HG03135 (cell line): ENCODE results near the gene RSRC1.
"Not testable (repeated sequence)": the region's sequence is repeated elsewhere in the genome, so short reads cannot be mapped to it uniquely, and the experiment has no call there.

Experiments used
- ATAC-seq: cut with Tn5 transposase; IDR thresholded peaks from one replicate; pipeline ENCODE4 v1.9.1; 2021; ENCODE audit warnings: mild to moderate bottlenecking, moderate library complexity; ENCODE audit not compliant: unreplicated experiment

The RSRC1 gene

DNA sequence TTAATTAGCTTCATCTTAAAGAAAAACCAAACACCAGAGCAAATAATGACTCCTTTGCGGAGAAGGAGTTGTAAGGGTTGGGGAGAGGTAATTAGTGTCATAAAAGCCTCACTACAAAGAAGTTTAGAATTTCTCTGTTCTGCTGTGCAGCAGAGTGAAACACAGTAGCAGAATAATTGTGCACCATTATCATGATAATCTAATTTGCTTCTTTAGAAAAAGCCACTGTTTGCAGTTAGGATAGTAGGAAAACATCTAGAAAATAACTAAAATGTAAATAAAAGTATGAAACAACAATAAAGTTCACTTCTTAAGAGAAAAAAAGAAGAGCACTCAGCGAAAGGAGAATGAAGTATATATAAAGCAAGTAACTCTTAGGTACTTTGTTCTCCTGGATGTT lies 9.2 kb upstream of the RSRC1 start:
- no peak for ATAC-seq

DNA sequence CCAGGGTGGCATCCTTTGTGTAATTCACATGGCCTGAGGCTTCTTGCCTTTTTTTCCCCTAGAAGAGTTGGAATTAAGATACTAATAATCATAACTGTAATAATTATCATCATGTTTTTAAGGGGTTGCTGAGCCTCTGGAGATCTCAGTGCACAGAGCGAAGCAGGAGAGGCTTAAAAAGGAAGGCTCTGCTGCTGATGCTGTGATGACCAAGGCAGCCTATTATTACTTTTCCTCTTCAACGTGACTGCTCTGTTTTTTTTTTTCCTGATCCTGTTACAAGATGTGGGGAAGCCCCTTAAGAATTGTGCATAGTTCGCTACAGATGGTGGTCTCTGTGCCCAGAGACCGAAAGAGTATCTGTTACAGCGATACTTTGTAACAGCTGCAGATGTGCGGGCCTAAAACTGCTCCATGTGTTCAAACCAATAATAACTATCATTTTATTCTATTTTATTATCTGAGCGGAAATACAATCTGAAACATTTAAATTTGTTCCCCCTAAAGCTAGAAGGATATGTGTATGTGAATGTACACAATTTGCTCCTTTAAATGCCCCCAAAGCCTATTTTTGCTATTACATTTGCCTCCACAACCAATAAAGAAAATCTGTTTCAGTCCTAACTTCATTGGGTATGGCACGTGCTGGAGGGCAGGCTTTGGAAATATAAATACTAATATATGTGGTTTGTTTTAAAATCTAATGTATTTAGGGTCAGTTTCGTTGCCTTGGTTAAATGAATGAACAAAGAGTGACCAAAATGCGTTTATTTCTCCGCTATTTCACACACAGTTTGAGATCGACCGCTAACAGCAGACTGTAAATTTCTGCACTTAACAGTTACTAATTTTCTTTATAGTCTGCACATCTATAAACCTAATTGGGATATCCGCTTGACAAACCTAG lies 8.3 kb upstream of the RSRC1 start:
- no peak for ATAC-seq

DNA sequence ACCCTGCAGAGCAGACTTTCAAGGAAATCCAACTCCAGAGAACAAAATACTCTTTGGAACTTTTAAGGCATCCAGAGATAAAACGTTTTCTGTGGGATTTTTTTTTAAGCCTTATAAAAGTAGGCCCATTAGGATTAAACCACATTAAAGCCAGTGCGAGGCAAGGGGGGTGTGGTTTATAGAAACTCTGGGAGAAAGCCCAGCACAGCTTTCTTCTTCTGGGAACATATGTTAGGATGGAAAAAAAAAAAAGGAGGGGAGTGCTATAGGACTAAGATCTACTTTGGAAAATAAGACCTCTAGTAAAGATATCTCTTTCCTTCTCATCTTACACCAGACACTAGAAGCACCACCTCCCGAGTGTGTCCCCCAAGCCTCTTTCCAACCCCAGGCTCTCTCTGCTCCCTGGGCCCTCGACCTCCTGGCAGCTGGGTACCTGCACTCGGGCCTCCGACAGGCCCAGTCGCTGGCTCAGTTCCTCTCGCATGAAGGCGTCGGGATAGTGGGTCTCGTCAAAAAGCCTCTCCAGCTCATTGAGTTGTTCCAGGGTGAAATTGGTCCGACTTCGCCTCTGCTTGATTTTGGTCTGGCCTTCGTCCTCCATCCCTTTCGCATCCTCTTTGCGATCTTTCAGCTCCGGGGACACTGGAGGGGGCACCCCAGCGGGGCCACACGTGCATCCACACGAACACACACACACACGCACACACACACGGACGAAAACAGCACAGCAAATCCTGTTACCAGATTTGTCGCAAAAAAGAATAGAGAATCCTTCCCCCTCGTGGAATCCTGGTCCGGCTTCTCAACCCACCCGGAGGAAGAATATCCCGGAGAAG lies 7.4 kb upstream of the RSRC1 start:
- ATAC-seq = no peak

DNA sequence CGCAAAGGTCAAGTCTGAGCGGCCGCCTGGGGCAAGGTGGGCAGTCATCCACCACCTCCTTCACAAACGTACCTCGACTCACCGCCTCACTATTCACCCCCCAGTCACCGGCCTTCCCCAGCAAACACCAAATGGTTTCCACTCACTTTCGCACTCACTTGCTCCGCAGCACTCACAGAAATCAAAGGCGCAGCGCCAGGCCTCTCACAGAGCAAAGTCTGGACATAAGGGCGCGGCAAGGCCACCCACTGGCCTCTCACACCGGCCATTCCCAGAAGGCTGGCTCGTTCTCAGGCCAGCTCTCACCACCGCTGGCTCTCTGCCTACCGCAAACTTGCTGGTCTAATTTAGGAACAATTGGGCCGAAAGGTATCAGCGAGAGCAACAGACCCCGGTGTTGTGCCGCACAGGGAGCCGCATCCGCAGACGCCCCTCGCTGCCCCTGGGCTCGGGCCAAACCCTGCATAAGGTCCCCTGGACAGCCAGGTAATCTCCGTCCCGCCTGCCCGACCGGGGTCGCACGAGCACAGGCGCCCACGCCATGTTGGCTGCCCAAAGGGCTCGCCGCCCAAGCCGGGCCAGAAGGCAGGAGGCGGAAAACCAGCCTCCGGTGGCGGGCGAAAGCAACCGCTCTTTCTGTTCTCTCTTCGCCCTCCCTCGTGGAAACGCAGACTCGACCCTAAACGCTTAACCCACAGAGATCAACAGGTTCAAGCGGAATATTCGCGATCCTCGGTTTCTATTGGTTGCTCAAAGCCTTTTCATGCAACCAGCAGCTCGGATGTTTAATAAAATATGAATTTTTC lies 6.6 kb upstream of the RSRC1 start:
- no peak for ATAC-seq

DNA sequence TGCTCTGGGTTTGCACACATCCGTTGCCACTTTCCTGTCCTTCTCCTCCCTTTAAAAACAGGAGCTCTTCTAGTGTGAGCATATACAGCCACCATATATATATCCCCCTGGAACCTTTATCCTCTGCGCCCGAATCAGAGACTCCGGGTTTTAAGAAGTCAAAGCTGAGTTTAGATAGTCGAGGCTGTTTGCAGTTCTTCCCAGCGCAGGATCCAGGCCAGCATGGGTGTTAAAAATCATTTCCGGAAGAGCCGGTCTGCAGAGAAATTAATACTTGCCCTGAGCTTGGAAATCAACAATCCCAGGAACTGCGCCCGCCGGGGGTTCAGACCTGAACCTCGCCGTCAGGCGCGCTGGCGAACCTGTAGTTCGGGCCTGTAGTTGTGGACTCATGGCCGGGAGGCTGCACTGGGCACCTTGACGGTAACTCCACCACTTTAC lies 6.0 kb upstream of the RSRC1 start:
- ATAC-seq = no peak

DNA sequence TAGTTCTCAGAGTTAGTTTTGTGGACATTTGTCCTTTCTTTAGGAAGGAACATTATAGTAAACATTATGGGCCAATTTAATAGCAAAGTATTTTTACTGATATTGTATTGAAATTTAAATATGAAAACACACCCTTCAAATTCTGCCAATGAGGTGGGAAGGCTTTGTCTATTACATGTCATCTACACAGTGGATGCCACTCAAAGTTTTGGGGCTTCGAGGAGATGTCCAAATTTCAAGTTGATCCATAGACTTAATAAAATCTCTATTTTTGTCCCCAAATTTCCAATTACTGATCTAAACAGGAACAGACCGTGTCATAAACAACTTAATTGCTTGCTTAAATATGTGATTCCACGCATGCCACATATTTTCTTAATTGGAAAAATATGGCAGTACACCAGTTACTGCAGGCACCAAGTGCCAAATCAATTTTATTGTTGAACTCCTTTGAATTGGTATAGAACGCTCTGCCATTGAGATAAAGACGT lies 5.4 kb upstream of the RSRC1 start:
- no peak for ATAC-seq

DNA sequence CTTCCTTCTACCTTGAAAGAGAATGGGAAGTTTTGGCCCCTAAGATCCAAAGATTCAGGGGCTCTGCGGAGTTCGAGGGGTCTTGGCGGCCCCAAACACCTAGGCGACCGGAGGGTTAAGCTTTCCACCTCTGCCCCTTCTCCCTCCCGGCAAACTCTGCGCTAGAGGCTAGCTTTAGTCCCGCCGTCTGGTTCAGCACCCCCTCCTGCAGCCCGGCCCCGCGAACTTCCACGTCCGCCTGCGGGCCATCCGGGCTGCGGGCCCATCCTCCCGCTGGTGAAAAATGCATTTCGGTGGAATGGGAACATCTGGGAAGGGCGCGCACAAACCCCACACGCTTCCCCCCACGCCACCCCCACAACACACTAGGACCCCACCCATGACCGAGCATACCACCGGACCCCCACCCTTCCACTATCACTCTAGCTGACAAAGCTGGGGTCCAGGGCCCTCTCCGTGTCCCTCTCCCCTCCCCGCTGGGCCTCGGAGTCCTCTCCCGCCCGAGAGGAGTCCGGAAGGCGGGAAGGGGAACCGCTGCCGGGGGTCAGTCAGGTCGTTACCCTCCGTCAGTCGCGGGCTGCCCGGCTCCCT lies 4.7 kb upstream of the RSRC1 start:
- no peak for ATAC-seq

DNA sequence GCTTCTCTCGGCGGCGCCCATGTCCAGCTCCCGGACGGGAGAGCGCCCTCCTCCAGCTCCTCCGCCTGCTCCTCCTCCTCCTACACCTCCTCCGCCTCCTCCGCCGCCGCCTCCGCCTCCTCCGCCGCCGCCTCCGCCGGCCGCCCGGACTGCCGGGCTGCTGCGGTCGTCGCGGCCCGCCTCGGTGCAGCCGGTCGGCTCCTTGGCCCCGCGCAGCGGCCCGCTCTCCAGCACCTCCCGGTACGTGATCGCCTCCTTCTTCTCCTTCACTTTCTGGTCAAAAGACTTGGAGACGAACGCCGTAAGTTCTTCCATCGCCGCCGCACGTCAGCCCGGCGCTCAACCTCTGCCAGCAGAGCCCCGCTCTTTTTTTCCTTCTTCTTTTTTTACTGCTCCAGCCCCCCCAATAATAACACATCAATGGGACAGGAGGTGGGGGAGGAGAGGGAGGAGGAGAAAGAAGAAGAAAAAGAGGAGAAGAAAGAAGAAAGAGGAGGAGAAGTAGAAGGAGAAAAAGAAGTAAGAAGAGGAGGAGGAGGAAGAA lies 4.1 kb upstream of the RSRC1 start:
- ATAC-seq = no peak

DNA sequence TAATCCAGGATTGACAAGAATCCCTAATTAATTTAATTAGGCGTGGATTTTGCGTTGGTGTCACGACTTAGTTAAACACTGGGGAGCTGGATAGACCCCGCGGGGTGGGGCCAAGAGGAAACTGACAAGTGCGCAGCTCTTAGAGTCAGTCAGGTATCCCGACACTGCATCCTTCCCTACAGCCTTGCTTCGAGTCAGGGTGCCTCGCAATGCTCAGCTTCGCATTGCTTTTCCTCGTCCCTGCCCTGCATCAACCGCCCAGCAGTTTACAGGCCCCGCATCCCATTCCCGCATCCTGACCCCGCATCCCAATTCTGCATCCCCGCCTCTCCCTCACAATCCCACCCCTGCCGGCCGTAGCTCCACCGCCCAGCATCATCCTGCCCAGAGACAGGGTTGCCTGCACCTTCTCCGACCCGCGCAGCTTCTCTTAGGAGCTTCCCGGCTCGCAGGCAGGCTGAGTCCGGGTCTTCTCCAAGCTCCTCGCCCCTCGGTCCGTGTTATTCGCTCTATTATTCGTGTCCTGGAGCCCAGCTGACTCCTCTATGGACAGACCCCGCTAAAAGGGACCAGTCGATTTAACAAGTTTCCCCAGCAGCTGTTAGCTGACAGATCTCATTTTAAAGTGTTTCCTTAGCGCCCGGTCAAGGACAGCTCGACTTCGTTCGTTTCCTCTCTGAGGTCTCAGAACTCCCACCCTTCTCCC lies 3.0 kb upstream of the RSRC1 start:
- ATAC-seq = no peak

DNA sequence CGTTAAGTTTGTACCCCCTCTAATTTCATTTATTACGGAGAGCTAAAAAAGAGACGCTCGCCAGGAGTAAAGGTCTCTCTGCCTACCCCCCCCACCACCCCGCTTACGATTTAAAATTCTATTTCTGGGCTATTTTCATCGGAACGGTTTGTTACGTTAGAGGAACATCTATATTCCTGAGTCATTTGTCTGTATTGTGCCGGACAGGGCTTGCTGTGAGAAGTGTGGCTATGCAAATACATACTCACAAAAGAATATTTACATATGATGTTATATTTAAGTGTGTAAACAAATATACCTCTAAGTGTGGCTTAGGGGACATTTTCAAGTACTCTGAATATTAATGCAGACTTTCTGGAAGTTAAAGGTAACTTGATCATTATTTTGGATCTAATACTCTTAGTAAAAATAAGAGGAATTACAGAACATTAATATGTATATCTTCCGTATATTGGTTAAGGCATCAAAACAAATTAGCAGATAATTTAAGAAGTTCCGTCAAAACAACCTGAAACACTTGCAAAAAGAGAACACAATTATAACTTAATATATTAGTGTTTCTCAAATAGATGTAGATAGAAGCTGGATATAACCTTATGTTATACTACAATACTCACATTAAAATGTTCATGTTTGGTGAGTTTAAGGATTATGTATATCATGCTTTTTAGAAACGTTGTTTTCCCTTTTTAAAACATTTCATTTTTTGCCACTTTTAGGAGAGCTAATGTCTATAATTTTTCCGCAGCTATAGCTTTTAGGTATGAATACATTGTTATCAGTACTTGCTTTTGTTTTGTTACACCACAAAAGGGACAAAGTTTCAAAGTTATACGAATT lies 2.1 kb upstream of the RSRC1 start:
- no peak for ATAC-seq

DNA sequence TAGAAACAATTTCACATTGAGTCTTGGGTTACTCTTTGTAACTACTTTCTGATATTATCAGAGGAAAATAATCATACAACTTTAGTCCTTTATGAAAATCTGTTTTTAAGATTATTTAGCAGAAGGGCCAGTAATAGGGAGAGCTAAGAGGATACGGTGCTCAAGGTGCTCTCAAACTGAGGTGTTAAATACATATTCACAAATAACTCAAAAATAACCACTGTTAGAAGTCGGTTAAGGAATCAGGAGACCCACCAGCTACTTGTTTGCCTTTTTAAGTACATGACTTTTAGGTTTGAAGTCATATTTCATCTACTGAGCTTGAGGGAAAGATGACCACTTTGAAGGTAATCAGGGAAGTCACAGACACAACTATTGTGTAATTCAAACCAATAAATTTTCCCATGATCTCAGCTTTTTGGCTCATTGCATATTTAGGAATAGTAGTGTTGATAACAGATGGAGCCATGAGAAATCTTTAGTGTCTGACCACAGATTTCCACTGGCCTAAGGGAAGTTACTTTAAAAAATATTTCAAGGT lies 1.4 kb upstream of the RSRC1 start:
- ATAC-seq = no peak

DNA sequence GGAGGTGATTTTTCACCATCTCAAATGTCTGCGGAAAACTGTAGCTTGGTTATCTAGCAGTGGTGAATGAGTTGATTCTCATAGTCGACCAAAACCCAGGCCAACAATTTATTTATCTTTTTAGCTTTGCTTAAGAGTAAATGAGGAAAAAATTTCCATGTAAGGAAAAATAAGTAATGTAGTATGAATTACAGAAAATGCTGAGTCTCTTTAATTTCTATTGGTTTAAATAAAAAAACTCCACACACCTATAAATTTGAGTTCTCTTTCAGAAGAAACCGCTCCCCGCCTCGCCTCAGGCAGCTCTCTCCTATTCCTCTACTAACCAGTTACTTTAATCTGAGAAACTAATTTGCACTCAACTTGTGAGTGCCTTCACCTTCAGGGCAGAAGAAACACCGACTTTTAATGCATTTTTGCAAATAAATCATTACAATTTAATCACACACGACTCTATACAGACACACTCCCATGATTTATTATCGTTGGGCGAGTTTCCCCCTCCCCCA lies 540 bp upstream of the RSRC1 start:
- ATAC-seq = peak; percentile 5

DNA sequence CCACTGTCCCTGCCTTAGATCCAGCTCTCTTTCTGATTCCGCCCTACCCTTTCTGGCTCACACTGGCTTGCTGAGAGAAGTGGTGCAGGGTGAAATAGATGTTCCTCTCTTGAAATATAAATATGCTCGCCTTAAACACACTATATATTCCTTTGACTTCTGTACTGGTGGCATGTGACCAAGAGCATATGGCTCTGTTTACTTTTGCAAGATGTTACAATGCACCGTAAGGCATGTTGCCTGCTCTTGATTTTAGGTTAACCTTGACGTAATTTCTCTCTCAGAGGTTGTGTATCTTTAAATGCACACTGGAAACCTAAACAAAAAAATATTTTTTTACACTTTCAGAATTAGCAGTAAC lies 749 bp downstream of the RSRC1 start:
- ATAC-seq = no peak

DNA sequence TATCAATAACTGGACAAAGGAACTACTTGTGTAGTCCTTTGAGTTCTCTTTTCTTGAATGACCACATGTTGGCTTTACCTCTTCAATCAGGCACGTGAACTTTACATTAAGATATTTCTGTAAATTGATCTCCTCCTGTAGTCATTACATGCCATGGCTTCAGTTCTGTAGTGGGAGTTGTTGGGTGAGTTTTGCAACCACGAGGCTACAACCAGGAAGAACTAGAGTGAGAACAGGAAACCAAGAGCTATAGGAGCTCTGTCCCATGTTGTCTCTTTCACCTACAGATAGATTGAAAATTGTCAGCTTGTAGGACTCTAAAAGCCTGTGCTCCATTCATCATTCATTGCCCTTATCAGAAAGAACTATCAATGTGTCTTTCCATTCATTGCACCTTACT lies 2.0 kb downstream of the RSRC1 start:
- ATAC-seq = no peak

DNA sequence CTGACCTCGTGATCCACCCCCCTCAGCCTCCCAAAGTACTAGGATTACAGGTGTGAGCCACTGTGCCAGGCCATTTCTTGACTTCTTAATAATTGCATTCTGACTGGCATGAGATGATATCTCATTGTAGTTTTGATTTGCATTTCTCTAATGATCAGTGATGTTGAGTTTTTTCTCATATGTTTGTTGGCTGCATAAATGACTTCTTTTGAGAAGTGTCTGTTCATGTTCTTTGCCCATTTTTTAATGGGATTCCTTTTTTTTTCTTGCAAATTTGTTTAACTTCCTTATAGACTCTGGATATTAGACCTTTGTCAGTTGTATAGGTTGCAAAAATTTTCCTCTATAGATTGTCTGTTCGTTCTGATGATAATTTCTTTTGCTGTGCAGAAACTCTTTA lies 3.7 kb downstream of the RSRC1 start:
- not testable (repeated sequence) for ATAC-seq

DNA sequence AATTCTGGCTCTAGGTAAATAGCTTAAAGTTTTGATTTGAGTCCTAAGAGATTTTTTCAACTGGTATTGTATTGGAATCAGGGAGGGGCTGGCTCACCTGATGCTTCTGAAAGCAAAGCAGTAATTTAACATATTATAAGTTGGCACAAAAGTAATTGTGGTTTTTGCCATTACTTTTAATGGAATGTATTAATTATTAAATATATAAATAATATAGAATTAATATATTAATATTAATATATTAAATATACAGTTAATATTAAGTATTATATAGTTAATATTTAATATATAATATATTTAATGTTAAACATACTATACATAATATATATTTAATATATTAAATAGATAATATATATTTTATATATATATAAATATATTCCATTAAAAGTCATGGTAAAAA lies 10.4 kb downstream of the RSRC1 start:
- ATAC-seq = no peak

DNA sequence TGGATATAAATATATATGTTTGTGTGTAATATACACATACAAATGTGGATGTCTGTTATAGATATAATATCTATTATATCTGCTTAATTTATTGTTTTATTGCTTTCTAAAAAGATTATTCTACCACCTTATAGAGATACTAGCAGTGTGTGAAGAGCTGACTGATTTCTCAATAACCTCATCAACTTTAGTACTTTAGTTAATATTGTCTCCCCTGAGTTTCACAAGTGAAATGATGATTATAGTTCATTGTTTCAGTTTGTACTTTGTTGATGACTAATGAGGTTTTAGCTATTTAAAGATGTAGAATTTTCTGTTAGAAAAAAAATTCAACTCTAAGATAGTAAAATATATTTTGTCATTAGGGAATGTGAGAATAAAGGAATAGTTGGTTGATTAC lies 11.4 kb downstream of the RSRC1 start:
- ATAC-seq = peak; percentile 67

DNA sequence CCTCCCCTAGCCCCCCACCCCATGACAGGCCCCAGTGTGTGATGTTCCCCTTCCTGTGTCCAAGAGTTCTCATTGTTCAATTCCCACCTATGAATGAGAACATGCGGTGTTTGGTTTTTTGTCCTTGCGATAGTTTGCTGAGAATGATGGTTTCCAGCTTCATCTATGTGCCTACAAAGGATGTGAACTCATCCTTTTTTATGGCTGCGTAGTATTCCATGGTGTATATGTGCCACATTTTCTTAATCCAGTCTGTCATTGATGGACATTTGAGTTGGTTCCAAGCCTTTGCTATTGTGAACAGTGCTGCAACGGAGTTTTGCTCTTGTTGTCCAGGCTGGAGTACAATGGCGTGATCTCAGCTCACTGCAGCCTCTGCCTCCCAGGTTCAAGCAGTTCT lies 12.8 kb downstream of the RSRC1 start:
- ATAC-seq = not testable (repeated sequence)
